ENCODE results near the gene TLCD1. TPM values are rescaled to one million over a fixed set of nuclear protein-coding genes. Genes with fewer than 3 reads are reported as not detected.
A peak's percentile ranks its signal among the peaks of the same experiment; 100 is the strongest.

Gene TLCD1
- total RNA-seq, 2 donors from 2014 or later: 5.7 to 20.4 TPM

DNA sequence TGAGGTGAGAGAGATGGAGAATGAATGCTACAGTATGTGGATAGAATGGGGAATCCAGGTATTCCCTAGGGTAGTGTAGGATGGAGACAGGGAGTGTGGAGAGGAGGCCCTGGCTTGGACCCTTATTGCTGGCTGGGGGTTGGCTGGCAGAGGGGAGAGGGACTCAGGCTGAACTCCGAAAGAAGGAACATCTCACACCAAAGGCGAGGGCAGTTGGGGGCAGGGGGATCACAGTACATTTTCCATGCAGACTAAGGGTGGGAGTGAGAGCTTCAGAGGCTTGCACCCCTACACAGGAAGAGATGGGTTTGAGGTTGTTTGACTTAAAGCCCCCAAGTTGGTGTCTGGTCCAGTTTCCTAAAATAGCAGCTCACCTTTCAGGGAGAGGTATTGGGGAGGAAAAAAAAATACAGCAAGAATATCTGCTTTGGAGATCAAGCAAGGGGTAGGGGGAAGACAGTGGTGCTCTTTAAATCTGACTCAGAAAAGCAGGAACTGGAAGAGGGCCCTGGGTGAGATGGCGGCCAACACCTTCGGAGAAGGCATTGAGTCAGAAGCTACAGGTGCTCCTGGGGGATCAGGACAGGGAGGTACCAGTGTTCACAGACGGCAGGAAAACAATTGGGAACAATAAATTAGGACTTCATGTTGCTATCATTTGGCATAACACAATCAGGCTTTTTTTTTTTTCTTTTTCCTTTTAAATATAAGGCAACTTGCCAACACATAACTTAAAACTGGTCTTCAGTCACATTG is 30.2 kb upstream of the TLCD1 start:
- Histone ChIP-seq H3K4me3 (no peak overlapping the region), H3K4me1 (no peaks in the 10 kb centered on the region), H3K27ac (no peak overlapping the region), H3K9me3 (no peaks in the 10 kb centered on the region), H3K9ac (ENCODE audit: low read depth in 2 of 2, low read length in 2 of 2) (no peak overlapping the region), H3K27me3 (no peaks in the 10 kb centered on the region), H3K36me3 (peaks cover 11% of the 10 kb centered on the region)
- intact Hi-C loops (cut with DNase I): loop anchor here (10.0 kb wide), 1 partner anchor 71 kb away; no protein-coding TSS in a partner anchor
- TF ChIP-seq, protein P1, sequence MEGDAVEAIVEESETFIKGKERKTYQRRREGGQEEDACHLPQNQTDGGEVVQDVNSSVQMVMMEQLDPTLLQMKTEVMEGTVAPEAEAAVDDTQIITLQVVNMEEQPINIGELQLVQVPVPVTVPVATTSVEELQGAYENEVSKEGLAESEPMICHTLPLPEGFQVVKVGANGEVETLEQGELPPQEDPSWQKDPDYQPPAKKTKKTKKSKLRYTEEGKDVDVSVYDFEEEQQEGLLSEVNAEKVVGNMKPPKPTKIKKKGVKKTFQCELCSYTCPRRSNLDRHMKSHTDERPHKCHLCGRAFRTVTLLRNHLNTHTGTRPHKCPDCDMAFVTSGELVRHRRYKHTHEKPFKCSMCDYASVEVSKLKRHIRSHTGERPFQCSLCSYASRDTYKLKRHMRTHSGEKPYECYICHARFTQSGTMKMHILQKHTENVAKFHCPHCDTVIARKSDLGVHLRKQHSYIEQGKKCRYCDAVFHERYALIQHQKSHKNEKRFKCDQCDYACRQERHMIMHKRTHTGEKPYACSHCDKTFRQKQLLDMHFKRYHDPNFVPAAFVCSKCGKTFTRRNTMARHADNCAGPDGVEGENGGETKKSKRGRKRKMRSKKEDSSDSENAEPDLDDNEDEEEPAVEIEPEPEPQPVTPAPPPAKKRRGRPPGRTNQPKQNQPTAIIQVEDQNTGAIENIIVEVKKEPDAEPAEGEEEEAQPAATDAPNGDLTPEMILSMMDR (IDR thresholded peaks at IDR 0.05): no peak
- no peak for DNase-seq

DNA sequence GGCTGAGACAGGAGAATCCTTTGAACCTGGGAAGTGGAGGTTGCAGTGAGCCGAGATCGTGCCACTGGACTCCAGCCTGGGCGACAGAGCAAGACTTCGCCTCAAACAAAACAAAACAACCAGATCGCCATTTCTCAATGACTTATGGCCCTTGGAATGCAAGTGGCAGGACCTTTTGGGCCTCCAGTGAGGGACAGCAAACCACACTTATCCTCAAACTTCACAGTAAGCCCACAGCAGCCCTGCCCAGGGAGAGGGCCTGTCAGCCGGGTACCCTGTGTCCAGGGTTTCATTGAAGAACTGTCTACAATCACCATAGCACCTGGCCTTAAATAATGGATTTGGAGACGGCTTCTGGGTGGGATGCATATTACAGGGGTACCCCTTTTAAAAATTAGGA is 29.5 kb upstream of the TLCD1 start:
- DNase-seq: no peak
- no peak overlapping the region for H3K9ac ChIP-seq (ENCODE audit: low read depth in 2 of 2, low read length in 2 of 2)
- intact Hi-C loops (cut with DNase I): loop anchor here (10.0 kb wide), 1 partner anchor 71 kb away; no protein-coding TSS in a partner anchor
- H3K27ac ChIP-seq: no peak overlapping the region
- no peak overlapping the region for H3K4me3 ChIP-seq
- TF ChIP-seq, protein P1 (IDR thresholded peaks at IDR 0.05): no peak
- H3K4me1 ChIP-seq: no peaks in the 10 kb centered on the region
- H3K36me3 ChIP-seq: peaks cover 11% of the 10 kb centered on the region
- H3K9me3 ChIP-seq: no peaks in the 10 kb centered on the region
- no peaks in the 10 kb centered on the region for H3K27me3 ChIP-seq

DNA sequence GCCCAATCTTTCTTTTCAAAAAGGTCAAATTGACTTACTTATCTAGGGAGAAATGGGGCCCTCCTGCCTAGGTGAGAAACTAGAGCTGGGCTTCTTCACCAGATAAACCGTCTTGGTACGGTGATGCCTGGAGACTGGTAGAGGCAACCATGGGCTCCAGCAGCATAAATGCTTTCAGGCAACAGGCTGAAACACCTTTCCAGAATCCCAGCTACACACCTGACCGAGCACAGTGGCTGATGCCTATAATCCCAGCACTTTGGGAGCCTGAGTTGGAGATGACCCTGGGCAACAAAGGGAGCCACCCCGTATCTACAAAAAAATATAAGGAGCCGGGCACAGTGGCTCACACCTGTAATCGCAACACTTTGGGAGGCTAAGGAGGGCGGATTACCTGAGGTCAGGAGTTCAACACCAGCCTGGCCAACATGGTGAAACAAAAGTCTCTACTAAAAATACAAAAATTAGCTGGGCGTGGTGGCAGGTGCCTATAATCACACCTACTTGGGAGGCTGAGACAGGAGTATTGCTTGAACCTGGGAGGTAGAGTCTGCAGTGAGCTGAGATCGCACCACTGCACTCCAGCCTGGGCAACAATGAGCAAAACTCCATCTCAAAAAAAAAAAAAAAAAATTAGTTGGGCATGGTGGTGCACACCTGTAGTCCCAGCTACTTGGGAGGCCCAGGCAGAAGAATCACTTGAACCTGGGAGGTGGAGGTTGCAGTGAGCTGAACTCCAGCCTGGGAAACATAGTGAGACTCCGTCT is 25.8 kb upstream of the TLCD1 start:
- TF ChIP-seq, protein P1 (IDR thresholded peaks at IDR 0.05): no peak
- H3K27me3 ChIP-seq: no peaks in the 10 kb centered on the region
- no peak overlapping the region for H3K9ac ChIP-seq (ENCODE audit: low read depth in 2 of 2, low read length in 2 of 2)
- no peak for DNase-seq
- H3K27ac ChIP-seq: no peak overlapping the region
- H3K36me3 ChIP-seq: peaks cover 11% of the 10 kb centered on the region
- peaks cover 11% of the 10 kb centered on the region for H3K4me1 ChIP-seq
- intact Hi-C loops (cut with DNase I): loop anchor here (2.0 to 10.0 kb wide), 2 partner anchors 25 to 67 kb away; partner anchors contain the start of gene TLCD1
- no peaks in the 10 kb centered on the region for H3K9me3 ChIP-seq
- no peak overlapping the region for H3K4me3 ChIP-seq

DNA sequence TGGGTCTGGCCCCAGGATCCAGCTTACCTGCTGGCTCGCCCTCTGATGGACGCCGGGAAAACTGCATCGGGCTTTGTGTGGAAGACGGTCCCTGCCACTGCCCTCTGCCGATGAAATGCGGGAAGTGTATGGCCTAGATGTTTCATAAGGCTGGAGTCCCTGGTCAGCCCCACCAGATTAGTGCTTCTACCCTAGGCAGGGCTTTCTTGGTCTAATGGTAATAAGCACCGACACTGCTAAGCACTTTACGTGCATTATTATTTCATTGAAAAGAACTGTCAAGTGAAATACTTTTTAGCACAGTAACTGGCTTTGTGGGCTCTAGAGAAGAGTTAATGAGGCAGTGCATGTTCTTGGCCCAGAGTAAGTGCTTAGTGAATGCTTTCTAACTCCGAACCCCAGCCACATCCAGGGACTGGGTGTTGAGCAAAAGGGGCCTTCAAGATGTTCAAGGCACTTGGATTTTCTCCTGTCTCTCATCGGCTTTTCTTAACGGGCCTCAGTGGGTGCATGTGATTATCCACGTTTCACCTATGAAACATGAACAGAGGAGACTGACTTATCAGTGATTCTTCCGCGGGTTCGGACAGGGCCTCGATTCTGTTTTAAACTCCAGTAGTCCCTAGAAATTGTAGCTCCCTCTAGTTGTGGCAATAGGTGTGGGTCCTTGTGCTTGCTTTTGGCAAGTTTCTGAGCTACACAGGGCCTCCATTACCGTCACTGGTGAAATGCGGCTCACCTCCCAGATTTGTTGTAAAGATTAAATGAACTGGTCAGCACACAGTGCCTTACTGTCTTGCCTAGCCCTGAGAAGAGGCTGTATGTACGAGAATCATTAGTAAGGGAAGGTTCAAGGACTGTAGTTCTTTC is 24.4 kb upstream of the TLCD1 start:
- no peak overlapping the region for H3K4me3 ChIP-seq
- TF ChIP-seq, protein P1 (IDR thresholded peaks at IDR 0.05): peak; percentile 100
- H3K9me3 ChIP-seq: no peaks in the 10 kb centered on the region
- peak overlapping the region in 1 of 2 donors; percentile 76 for H3K9ac ChIP-seq (ENCODE audit: low read depth in 2 of 2, low read length in 2 of 2)
- DNase-seq: peak; percentile 97
- peaks cover 23% of the 10 kb centered on the region for H3K4me1 ChIP-seq
- H3K27ac ChIP-seq: peak overlapping the region; percentile 62
- no peaks in the 10 kb centered on the region for H3K27me3 ChIP-seq
- intact Hi-C loops (cut with DNase I): loop anchor here (2.0 to 10.0 kb wide), 2 partner anchors 24 to 66 kb away; partner anchors contain the start of gene TLCD1
- peaks cover 11% of the 10 kb centered on the region for H3K36me3 ChIP-seq
